ENCODE measurements around the gene CDC42BPB.

The CDC42BPB gene

DNA sequence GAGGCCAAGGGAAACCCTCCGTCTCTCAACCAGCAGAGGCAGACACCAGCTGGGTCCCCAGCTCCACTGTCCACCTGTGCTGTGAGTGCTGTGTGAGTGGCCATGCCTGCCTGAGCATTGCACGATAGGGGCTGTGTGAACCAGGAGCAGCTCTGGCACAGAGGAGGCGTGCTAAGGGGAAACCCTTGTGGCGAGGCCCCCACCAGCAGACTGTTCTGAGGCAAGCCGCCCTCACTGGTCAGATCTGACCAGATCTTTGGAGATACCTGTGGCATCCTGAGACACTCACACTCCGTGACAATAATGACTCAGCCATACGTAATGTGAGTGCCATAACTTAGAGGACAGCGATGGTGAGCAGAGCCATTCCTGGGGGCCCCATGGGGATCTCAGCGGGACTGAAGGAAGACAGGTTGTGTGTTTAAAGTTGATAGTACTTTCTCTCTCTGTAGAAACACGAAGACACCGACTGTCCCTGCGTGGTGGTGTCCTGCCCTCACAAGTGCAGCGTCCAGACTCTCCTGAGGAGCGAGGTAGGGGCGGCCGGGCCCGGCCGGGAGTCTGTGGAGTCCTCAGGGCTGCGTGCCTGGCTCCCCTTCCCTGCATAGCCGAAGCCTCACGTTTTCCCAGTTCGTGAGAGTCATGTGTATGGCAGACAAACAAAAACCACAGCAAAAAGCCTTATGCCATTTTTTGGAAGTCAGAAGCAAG is 171.5 kb downstream of the CDC42BPB start:
- no peak overlapping the region for H3K4me3 ChIP-seq (ENCODE audit: low read depth, low read length)
- H3K27ac ChIP-seq = no peak overlapping the region

DNA sequence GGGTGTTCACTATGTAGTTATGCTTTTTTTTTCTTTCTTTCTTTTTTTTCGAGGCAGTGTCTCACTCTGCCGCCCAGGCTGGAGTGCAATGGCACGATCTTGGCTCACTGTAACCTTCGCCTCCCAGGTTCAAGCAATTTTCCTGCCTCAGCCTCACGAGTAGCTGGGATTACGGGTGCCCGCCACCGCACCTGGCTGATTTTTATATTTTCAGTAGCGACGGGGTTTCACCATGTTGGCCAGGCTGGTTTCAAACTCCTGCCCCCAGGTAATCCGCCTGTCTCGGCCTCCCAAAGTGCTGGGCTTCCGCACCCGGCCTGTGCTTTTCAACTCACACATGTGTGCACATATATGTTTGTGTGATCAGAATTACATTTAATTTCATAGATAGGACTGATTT is 173.8 kb downstream of the CDC42BPB start:
- Histone ChIP-seq H3K4me2 (ENCODE audit: low read length) (no peak overlapping the region), H3K9ac (no peak overlapping the region), H3K27me3 (ENCODE audit: control insufficient read depth, insufficient read depth, low read length) (no peaks in the 10 kb centered on the region), H3K4me3 (ENCODE audit: low read depth, low read length) (no peak overlapping the region), H3K27ac (no peak overlapping the region), H3K9me3 (ENCODE audit: control insufficient read depth, low read length) (no peaks in the 10 kb centered on the region), H2AFZ (no peak overlapping the region), H3K36me3 (ENCODE audit: control insufficient read depth, insufficient read depth, low read length) (no peaks in the 10 kb centered on the region), H3K4me1 (no peaks in the 10 kb centered on the region), H3K79me2 (no peaks in the 10 kb centered on the region)
- TF ChIP-seq, protein P1, sequence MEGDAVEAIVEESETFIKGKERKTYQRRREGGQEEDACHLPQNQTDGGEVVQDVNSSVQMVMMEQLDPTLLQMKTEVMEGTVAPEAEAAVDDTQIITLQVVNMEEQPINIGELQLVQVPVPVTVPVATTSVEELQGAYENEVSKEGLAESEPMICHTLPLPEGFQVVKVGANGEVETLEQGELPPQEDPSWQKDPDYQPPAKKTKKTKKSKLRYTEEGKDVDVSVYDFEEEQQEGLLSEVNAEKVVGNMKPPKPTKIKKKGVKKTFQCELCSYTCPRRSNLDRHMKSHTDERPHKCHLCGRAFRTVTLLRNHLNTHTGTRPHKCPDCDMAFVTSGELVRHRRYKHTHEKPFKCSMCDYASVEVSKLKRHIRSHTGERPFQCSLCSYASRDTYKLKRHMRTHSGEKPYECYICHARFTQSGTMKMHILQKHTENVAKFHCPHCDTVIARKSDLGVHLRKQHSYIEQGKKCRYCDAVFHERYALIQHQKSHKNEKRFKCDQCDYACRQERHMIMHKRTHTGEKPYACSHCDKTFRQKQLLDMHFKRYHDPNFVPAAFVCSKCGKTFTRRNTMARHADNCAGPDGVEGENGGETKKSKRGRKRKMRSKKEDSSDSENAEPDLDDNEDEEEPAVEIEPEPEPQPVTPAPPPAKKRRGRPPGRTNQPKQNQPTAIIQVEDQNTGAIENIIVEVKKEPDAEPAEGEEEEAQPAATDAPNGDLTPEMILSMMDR (IDR thresholded peaks at IDR 0.05) = no peak

More for the DNA sequence above, 171.5 kb downstream of the CDC42BPB start:
- Histone ChIP-seq H3K9me3 (ENCODE audit: control insufficient read depth, low read length) (no peaks in the 10 kb centered on the region), H3K4me1 (no peaks in the 10 kb centered on the region), H3K36me3 (ENCODE audit: control insufficient read depth, insufficient read depth, low read length) (no peaks in the 10 kb centered on the region), H2AFZ (no peak overlapping the region), H3K9ac (no peak overlapping the region), H3K27me3 (ENCODE audit: control insufficient read depth, insufficient read depth, low read length) (no peaks in the 10 kb centered on the region), H3K4me2 (ENCODE audit: low read length) (no peak overlapping the region), H3K79me2 (no peaks in the 10 kb centered on the region)
- TF ChIP-seq, protein P1 (IDR thresholded peaks at IDR 0.05) = no peak

DNA sequence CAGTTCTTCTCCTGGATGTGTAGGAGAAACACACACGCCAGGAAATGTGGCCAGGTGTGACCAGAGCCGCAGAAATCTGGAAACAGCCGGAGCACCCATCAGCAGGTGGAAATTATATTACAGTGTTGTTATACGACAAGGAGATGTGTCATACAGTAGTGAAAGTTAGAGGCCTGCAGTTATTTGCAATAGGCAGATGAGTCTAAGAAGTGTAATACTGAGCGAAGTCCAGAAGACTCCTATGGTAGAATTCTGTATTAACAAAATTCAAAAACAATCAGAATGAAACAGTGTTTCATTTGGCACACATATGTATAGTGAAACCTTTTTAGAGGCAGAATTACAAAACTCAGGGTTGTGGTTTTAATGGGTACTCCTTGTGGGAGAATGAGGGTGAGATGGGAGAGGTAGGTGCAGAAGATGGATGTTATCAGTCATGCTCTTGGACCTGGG is 174.2 kb downstream of the CDC42BPB start:
- no peak overlapping the region for H3K4me3 ChIP-seq (ENCODE audit: low read depth, low read length)
- H3K4me2 ChIP-seq (ENCODE audit: low read length) = no peak overlapping the region
- no peak overlapping the region for H2AFZ ChIP-seq
- TF ChIP-seq, protein P1 (IDR thresholded peaks at IDR 0.05) = no peak
- no peaks in the 10 kb centered on the region for H3K4me1 ChIP-seq
- no peaks in the 10 kb centered on the region for H3K27me3 ChIP-seq (ENCODE audit: control insufficient read depth, insufficient read depth, low read length)
- H3K27ac ChIP-seq = no peak overlapping the region
- no peaks in the 10 kb centered on the region for H3K79me2 ChIP-seq
- H3K9me3 ChIP-seq (ENCODE audit: control insufficient read depth, low read length) = no peaks in the 10 kb centered on the region
- no peak overlapping the region for H3K9ac ChIP-seq
- no peaks in the 10 kb centered on the region for H3K36me3 ChIP-seq (ENCODE audit: control insufficient read depth, insufficient read depth, low read length)

Data from parathyroid adenoma (tissue), 2 donors.